Nephron (organoid): Measurements from ENCODE around the gene MRPL1.
"Not testable (repeated sequence)": the region's sequence is repeated elsewhere in the genome, so short reads cannot be mapped to it uniquely, and the experiment has no call there.

Experiments used
- H3K27ac Mint-ChIP-seq, 3 experiments: 2 replicates each; pipeline ENCODE4 v1.8.0; 2020; ENCODE audit warnings: mixed read lengths in 3 of 3, mild to moderate bottlenecking in 2 of 3, moderate library complexity in 1 of 3
- H3K27me3 Mint-ChIP-seq: 2 replicates; pipeline ENCODE4 v1.8.0; 2021; ENCODE audit warnings: low read depth, mild to moderate bottlenecking, moderate library complexity, mixed read lengths
- H3K36me3 Mint-ChIP-seq: 2 replicates; pipeline ENCODE4 v1.8.0; 2020; ENCODE audit warnings: low read depth, mixed read lengths
- H3K4me1 Mint-ChIP-seq: 2 replicates; pipeline ENCODE4 v1.8.0; 2020; ENCODE audit warnings: mixed read lengths
- H3K4me3 Mint-ChIP-seq, 3 experiments: 2 replicates each; pipeline ENCODE4 v1.8.0; 2020; ENCODE audit warnings: mild to moderate bottlenecking in 3 of 3, mixed read lengths in 3 of 3, moderate library complexity in 2 of 3
- H3K9me3 Mint-ChIP-seq: 2 replicates; pipeline ENCODE4 v1.8.0; 2020; ENCODE audit warnings: mixed read lengths
- CTCF ChIP-seq, 3 experiments: fragments of 200-600 bp; sonication (generic); IDR thresholded peaks; one replicate each; pipeline ENCODE4 v1.5.0; 2021; ENCODE audit warnings: antibody characterized with exemption in 3 of 3; ENCODE audit not compliant: unreplicated experiment in 3 of 3

The MRPL1 gene

DNA sequence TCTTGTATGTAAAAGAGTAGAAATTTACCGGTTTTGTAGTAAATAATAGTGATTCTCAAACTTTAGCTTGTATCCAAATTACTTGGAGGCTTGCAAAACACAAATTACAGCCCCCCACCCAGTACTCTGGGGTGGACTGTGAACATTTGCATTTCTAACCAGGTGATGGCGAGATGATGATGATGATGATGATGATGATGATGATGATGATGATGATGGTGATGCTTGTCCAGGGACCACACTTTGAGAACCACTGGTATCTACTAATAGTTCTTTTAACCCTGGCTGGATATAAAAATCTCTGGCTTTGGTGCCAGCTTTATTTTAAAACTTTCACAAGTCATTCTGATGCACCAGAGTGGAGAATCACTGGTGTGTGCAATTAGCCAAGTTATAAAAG is 96.3 kb downstream of the MRPL1 start:
- TF ChIP-seq CTCF (IDR thresholded peaks at IDR 0.05; ENCODE audit: unreplicated experiment in 3 of 3), result no peak
- H3K9me3 Mint-ChIP-seq, result no peaks in the 10 kb centered on the region
- peaks cover 4% of the 10 kb centered on the region for H3K4me1 Mint-ChIP-seq
- no peaks in the 10 kb centered on the region for H3K27me3 Mint-ChIP-seq
- no peak overlapping the region for H3K27ac Mint-ChIP-seq
- no peak overlapping the region for H3K4me3 Mint-ChIP-seq
- H3K36me3 Mint-ChIP-seq, result peaks cover 4% of the 10 kb centered on the region

DNA sequence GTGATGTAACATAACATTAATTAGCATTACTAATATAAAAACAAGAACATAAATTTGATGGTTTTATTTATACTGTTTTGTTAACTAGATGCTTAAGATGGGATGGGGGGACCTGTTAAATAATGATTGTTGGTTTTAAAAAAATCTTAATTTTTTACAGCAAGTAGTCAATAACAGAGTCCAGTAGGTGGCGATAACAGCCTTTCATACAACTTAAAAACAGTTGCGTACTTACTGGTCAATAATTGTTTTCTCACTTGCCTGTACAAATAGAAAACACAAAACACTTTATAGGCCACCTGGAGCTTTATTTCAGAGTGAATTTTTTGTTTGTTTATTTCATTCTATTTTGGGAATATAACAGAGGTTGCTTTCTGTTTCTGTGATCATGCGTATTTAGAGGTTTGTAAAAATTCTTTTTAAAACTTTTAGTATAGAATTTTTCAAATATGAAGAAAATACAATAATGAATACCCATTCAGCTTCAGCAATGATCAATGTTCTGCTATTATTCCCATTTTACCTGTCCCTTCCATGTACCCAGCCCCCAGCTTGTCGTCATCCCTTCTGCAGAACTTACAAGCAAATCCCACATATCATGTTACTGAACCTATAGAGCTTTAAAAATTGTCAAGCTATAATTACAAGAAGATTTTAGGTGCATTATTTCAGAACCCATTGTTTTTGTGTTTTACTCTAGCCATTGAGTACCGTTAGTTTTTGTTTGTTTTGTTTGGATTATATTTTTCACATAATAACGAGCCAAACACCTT is 97.1 kb downstream of the MRPL1 start:
- H3K4me3 Mint-ChIP-seq, result peak overlapping the region in 1 of 3 experiments; percentile 11
- no peak overlapping the region for H3K27ac Mint-ChIP-seq
- TF ChIP-seq CTCF (IDR thresholded peaks at IDR 0.05; ENCODE audit: unreplicated experiment in 3 of 3), result peak; percentile 60 to 84 (median 73)
- peaks cover 2% of the 10 kb centered on the region for H3K36me3 Mint-ChIP-seq
- H3K27me3 Mint-ChIP-seq, result no peaks in the 10 kb centered on the region
- H3K9me3 Mint-ChIP-seq, result no peaks in the 10 kb centered on the region
- H3K4me1 Mint-ChIP-seq, result peaks cover 4% of the 10 kb centered on the region

DNA sequence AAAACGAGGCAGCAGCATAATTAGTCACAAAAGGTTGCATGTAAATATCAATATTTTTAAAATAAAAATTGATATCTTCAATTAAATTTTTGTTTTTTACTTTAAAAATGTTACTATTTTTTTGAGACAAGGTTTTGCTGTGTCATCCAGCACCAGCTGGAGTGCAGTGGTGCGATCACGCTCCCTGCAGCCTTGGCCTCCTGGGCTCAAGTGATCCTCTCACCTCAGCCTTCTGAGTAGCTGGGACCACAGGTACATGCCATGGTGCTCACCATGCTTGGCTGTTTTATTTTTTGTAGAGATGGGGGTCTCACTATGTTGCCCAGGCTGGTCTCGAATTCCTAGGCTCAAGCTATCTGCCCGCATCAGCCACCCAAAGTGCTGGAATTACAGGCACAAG is 97.7 kb downstream of the MRPL1 start:
- Mint-ChIP-seq H3K4me1 (peaks cover 4% of the 10 kb centered on the region), H3K27ac (no peak overlapping the region), H3K27me3 (no peaks in the 10 kb centered on the region), H3K36me3 (no peaks in the 10 kb centered on the region), H3K4me3 (no peak overlapping the region), H3K9me3 (peaks cover under 1% of the 10 kb centered on the region)
- no peak for TF ChIP-seq CTCF (IDR thresholded peaks at IDR 0.05; ENCODE audit: unreplicated experiment in 3 of 3)

GRCh38 chr4:77963004-77963403 is 100.4 kb downstream of the MRPL1 start:
- Mint-ChIP-seq H3K27ac (no peak overlapping the region), H3K36me3 (no peaks in the 10 kb centered on the region), H3K9me3 (peaks cover 5% of the 10 kb centered on the region), H3K4me1 (peaks cover 4% of the 10 kb centered on the region), H3K27me3 (no peaks in the 10 kb centered on the region), H3K4me3 (no peak overlapping the region)
- TF ChIP-seq CTCF (IDR thresholded peaks at IDR 0.05; ENCODE audit: unreplicated experiment in 3 of 3), result no peak

GRCh38 chr4:77973657-77974056 is 111.0 kb downstream of the MRPL1 start:
- not testable (repeated sequence) for H3K27me3 Mint-ChIP-seq, H3K27ac Mint-ChIP-seq, H3K4me3 Mint-ChIP-seq, H3K36me3 Mint-ChIP-seq, H3K4me1 Mint-ChIP-seq, H3K9me3 Mint-ChIP-seq

- H3K36me3 Mint-ChIP-seq, H3K9me3 Mint-ChIP-seq, H3K27ac Mint-ChIP-seq, H3K4me3 Mint-ChIP-seq, H3K4me1 Mint-ChIP-seq, H3K27me3 Mint-ChIP-seq: not testable (repeated sequence)
Observed at GRCh38 chr4:77982900-77983540, 120.4 kb downstream of the MRPL1 start.

GRCh38 chr4:77983612-77984311 is 121.1 kb downstream of the MRPL1 start:
- not testable (repeated sequence) for H3K4me3 Mint-ChIP-seq, H3K36me3 Mint-ChIP-seq, H3K27ac Mint-ChIP-seq, H3K27me3 Mint-ChIP-seq, H3K4me1 Mint-ChIP-seq, H3K9me3 Mint-ChIP-seq
